NCI-H82 treated with DMSO at 0.1 percent for 48 hours (cell line): ENCODE results near the gene IL20RB.

Experiments
- DNase-seq: peaks from one replicate; lab custom pipeline; 2025; ENCODE audit not compliant: unreplicated experiment; lab: John Stamatoyannopoulos, UW

Gene IL20RB

DNA sequence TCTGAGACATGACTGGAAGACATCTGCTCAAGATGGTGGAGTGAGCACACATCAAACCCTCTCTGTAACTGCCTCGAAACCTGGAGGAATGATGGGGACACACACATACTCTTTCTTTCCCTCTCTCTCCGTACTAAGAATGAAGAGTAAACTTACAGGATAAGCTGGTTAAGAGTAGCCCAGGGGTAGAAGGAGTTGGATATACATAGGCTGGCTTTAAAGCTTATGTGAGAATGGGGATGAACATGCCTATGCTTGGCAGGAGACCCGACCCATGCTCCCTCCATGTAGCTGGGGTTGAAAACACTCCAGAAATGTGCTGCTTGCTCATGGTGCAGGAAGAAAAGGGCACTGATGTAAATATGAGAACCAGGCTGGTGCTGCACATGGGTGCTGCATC is 68.9 kb downstream of the IL20RB start:
- DNase-seq: no peak

DNA sequence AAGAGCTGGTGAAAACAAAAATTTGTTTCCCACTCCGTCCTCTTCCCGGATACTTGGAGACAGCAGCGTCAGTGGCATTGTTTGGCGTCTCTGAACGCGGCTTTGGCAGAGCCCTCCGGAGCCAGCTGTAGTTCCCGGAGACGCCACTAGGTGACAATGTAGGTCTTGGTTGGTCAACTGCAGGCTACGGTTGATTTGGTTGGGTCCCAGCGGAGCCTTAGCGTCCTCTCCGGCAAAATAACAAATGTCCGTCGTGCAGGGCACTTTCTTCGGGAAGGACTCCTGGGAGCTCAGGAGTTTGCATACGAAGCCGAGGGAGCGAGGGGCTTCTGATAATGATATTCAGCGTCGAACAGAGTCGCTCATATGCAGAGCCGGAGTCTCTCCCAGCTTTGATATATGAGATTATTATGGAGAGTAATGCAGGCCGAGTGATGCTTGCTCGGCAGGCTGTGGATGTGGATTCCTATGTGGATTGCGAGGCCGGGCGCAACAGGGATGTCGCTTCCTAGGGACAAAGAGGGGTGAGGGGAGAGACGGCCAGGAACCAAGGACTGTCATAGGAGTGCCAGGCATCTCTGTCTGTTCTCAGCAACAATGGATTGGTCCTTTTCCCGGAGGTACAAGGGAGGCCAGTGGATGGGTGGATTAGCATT is 74.8 kb downstream of the IL20RB start:
- peak; percentile 74 for DNase-seq

DNA sequence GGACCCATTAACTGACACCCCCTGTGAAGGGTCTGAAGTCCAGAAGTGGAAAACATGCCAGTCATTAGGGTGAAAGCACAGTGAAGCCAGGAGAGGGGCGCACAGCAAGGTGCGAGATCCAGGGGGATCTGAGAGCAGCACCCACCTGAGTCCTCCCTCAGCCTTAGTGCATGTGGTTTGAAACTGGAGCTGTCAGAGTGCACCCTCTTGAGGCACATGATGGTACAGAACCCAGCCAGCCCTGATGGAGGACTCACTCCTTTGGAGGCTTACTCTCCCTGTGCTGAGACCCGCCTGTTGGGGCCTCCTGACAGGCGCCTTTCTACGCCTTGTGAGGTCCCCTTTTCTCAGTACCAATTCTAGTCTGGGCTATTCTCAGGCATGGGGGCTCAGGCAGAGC is 77.8 kb downstream of the IL20RB start:
- DNase-seq: no peak

DNA sequence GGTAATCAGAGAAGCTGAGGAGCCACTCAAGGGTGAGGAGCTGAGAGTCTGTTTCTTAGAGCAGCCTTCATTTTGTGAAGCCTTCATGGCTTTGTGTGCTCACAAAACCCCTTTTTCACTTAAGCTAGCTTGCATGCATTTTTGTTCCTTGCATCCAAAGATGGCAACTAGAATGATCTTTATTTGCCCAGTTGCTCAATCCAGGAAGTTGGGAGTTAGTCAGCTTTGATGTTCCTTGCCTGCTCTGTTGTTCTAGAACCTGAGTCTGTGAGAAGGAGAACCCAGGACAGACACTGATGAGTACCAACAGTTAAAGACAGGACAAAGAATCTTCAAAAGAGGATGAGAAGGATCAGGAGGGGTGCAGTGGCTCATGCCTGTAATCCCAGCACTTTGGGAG is 81.8 kb downstream of the IL20RB start:
- no peak for DNase-seq

DNA sequence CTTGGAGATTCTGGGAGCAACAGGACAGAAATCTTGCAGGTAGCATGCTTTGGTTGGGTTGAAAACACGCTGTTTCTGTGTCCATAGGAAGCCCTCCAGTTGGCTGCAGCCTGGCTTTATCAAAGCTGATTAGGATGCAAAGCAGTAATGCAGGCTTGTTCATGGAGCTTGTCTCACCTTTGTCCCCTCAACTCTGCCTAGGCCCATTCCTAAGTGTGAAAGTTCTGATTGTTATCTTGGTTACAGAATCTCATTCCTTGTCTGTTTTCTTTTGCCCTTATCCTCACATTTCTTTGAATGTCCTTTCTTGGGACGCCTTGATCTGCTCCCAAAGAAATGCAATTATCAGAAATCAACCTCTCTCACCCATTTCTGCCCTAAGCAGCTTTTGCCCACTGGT is 83.5 kb downstream of the IL20RB start:
- DNase-seq: no peak

DNA sequence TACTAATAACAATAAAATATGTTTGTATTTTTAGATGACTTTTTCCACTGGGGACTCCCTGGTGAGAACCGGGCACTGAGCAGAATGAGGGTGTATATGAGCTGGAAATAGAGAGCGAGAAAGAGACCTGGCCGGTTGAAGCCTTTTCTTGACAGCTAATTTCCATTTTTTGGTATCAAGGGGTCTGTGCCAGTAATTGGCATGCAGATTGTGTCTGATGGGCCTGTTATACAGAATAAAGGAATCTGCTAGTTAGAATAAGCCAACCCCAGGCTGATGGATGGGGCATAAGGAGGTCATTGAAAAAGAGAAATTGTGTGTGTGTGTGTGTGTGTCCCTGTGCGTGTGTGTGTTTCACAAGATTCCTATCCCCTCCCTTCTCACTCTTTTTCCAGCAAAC is 83.9 kb downstream of the IL20RB start:
- DNase-seq: no peak

DNA sequence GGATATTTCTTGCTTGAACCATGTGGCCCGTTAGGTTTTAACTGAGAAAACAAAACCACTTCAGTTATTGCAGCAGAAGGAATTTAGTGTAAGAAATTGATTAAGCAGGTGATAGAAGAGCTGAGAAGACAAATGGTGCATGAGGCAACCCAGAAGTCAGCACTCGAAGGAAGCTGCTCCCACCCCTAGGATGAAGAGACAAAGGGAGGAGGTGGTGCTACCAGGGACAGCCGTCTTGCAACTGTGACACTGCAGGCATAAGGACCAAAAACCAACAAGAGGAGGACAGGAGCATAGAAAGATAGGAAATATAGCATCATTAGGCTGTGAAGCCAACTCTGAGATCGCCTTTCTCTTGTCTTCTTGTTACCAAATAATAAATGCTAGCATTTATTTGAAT is 89.0 kb downstream of the IL20RB start:
- no peak for DNase-seq

DNA sequence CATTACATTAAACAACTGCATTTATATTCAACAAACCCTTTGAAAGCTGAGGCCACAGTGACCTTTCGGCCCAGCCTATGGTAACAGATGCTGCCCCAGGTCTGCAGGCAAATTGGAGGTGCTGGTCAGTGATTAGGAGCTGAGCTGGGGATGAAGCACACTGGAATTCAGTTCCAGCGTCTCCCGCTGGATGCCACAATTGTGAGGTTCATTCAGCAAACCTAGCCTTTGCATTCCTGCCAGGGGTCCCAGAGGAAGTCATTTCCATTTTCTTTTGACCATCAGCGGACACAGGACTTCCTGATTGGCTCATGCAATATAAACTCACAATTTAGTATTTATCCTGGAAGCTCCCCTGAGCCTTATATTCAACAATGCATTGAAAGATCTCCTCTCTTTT is 89.5 kb downstream of the IL20RB start:
- no peak for DNase-seq

DNA sequence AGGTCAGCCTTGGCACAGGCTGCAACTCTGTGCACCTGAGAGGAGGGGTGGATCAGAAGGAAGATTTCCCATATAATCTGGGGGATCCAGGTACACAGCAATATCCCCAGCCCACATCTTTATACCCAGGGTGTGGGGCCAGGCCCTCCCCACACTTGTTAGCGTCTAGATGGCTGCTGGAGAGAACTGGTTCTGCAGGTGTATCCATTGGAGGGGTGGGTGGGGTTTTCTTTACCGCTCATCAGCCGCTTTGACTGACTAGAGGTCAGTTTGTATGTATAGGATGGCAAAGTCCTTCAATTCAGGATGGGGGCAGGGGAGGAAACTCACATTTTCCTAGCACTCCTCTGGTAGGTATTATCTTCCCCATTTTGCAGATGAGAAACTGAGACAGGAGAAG is 92.5 kb downstream of the IL20RB start:
- DNase-seq: no peak

DNA sequence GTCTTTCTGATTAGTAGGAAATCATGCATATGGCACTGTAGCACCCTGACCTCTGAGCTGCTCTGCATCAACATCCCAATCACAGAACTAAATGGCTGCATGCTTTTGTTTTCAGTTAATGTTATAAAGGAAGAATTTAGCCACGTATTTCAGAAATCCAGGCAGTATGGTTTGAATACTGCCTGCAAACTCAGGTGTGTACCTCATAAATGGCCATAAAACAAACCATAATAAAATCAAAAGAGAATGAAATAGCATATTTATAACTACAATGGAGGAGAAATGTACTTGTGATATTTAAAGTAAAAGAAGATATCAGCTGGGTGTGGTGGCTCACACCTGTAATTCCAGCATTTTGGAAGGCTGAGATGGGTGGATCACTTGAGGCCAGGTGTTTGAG is 94.5 kb downstream of the IL20RB start:
- DNase-seq: no peak
